Spleen (tissue), 7 donors: ENCODE results near the gene OBP2B.

Source experiments
- CTCF ChIP-seq, 11 experiments: fragments of 200-600 bp in 7 of 11; fragments of 450-650 bp in 4 of 11; sonication (generic) in 4 of 11; IDR thresholded peaks in 8 of 11; conservative IDR thresholded peaks in 3 of 11; 1 replicate in 7 of 11; 2 replicates in 4 of 11; pipeline versions ENCODE4 v1.4.0 to v1.8.0; 2016 to 2021; ENCODE audit warnings: antibody characterized with exemption in 11 of 11, inconsistent platforms in 4 of 11, mild to moderate bottlenecking in 1 of 11
- POLR2A ChIP-seq, 3 donors: fragments of 450-650 bp; IDR thresholded peaks; one replicate each; pipeline ENCODE4 v1.5.1; 2017; ENCODE audit warnings: antibody characterized with exemption in 3 of 3, mild to moderate bottlenecking in 1 of 3
- donor health status: DM: no; HTN: no; CAD: no; lungs with moderate emphysema.
- donor health status: DM: no; HTN: no; CAD: no.
- donor health status: DM: no; HTN: no; CAD: no.

- no peak for TF ChIP-seq POLR2A (IDR thresholded peaks at IDR 0.05)
- no peak for TF ChIP-seq CTCF (IDR thresholded peaks at IDR 0.05 in 8 of 11, conservative IDR thresholded peaks at IDR 0.05 in 3 of 11)
Measured at GRCh38 chr9:133158695-133159094, 50.4 kb downstream of the OBP2B start.
